Stomach (tissue), 9 donors: ENCODE data around the gene TMTC1. TPM values are rescaled to one million over a fixed set of nuclear protein-coding genes. Genes with fewer than 3 reads are reported as not detected.
A peak's percentile ranks its signal among the peaks of the same experiment; 100 is the strongest.
"Not testable (repeated sequence)": the region's sequence is repeated elsewhere in the genome, so short reads cannot be mapped to it uniquely, and the experiment has no call there.

Source experiments
- DNase-seq, 2 donors: peaks; one replicate each; pipeline versions ENCODE4 v3.0.0 to v3.0.0-alpha.2; 2013 to 2019
- H3K27ac ChIP-seq, 5 donors: fragments of 200-600 bp in 4 of 5; sonication (generic) in 4 of 5; one replicate each; pipeline ENCODE4 v1.5.1; 2013 to 2019; ENCODE audit warnings: mild to moderate bottlenecking in 1 of 5, moderate library complexity in 1 of 5
- H3K27me3 ChIP-seq, 3 donors: fragments of 200-600 bp; sonication (generic); one replicate each; pipeline ENCODE4 v1.5.1; 2017 to 2019; ENCODE audit warnings: mixed run types in 1 of 3
- H3K36me3 ChIP-seq, 4 donors: fragments of 200-600 bp; sonication (generic); 1 replicate in 3 of 4; 2 replicates in 1 of 4; pipeline ENCODE4 v1.5.1; 2016 to 2019
- H3K4me1 ChIP-seq, 4 donors: fragments of 200-600 bp; sonication (generic); one replicate each; pipeline ENCODE4 v1.5.1; 2016 to 2019
- H3K4me3 ChIP-seq, 4 donors: fragments of 200-600 bp; sonication (generic) in 3 of 4; one replicate each; pipeline ENCODE4 v1.5.1; 2016 to 2019; ENCODE audit warnings: mild to moderate bottlenecking in 1 of 4
- H3K9me3 ChIP-seq, 4 donors: fragments of 200-600 bp; sonication (generic); one replicate each; pipeline ENCODE4 v1.5.1; 2016 to 2019
- EP300 ChIP-seq: sonication (generic); formaldehyde crosslinking; IDR thresholded peaks from one replicate; pipeline ENCODE4 v1.6.1; 2017; ENCODE audit warnings: antibody characterized with exemption
- POLR2A ChIP-seq, 4 donors: fragments of 450-650 bp; IDR thresholded peaks; one replicate each; pipeline ENCODE4 v1.6.1; 2016; ENCODE audit warnings: antibody characterized with exemption in 4 of 4, control low read depth in 2 of 4, mild to moderate bottlenecking in 1 of 4, moderate library complexity in 1 of 4
- POLR2AphosphoS5 ChIP-seq, 3 donors: sonication (generic); formaldehyde crosslinking; IDR thresholded peaks; one replicate each; pipeline ENCODE4 v1.6.1; 2016; ENCODE audit warnings: antibody characterized with exemption in 3 of 3
- WGBS, 5 donors: extraction: QIAGEN DNeasy Blood & Tissue Kit in 3 of 5; methylation state at CpG; one replicate each; pipeline versions ENCODE4 v1.1.5 to v1.1.7; 2013 to 2018; 5-methylcytosine and 5-hydroxymethylcytosine counted together
- intact Hi-C: fragments of 100-400 bp; cut with DNase I; formaldehyde crosslinking; loops from one replicate; pipeline ENCODE4 v1.15.1; 2023; ENCODE audit warnings: low total_unique reads
- polyA plus RNA-seq, 3 donors: library from polyadenylated mRNA; stranded (reverse); fragments of 200-250 nt; gene quantifications; one replicate each; pipeline ENCODE4 v1.2.3, GENCODE V29; 2013
- total RNA-seq, 5 donors: library from RNA; depleted of rRNA; stranded (reverse); fragments of >200 nt; gene quantifications; one replicate each; pipeline versions ENCODE4 v1.1.0 to v1.2.3, GENCODE V29; 2014 to 2016
- TF ChIP-seq, protein P1 (sequence below), 7 experiments: fragments of 450-650 bp in 4 of 7; fragments of 200-600 bp in 3 of 7; sonication (generic) in 3 of 7; IDR thresholded peaks; one replicate each; pipeline ENCODE4 v1.5.1; 2016 to 2019; ENCODE audit warnings: antibody characterized with exemption in 7 of 7, control low read depth in 2 of 7, mild to moderate bottlenecking in 1 of 7
- donor health status: healthy with polysubstance abuse.
- donor health status: Bipolar disorder and iron deficiency.
- donor health status: healthy.

The TMTC1 gene
- total and polyA plus RNA-seq, 8 donors: 1.5 to 76.8 (median 19.1) TPM

DNA sequence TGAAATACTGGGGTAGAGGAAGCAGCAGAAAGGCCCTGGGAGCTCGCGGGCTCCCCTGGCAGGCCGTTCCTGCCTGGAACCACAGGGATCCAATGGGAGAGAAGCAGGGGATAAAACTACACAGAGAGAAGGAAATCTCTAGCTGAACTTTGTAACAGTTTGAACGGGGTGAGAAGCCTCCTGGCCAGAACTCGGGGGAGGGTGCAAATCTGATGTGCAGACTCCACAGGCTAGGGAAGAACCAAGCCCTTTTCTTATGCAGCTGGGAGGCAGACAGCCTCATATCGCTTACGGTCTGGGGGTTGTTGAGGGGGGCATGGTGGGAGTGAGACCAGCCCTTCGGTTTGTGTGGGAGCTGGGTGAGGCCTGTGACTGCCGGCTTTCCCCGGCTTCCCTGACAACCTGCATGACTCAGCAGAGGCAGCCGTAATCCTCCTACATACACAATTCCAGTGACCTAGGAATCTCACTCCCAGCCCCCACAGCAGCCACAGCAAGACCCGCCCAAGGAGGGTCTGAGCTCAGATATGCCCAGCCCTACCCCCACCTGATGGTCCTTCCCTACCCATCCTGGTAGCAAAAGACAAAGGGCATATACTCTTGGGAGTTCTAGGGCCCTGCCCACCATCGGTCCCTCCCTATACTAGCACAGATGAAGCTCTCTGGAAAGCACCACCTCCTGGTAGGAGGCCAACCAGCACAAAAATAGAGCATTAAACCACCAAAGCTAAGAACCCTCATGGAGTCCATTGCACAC lies 143.0 kb downstream of the TMTC1 start:
- Histone ChIP-seq H3K27me3 (no peaks in the 10 kb centered on the region), H3K4me1 (peaks cover 0 to 18% (median 12%) of the 10 kb centered on the region in 4 donors), H3K27ac (peak overlapping the region; percentile 38 to 78 (median 69)), H3K9me3 (no peaks in the 10 kb centered on the region), H3K4me3 (peak overlapping the region in 1 of 4 donors; percentile 6), H3K36me3 (no peaks in the 10 kb centered on the region)
- peak in 1 of 2 donors; percentile 80 for DNase-seq
- no peak for TF ChIP-seq POLR2A (IDR thresholded peaks at IDR 0.05)
- TF ChIP-seq, protein P1, sequence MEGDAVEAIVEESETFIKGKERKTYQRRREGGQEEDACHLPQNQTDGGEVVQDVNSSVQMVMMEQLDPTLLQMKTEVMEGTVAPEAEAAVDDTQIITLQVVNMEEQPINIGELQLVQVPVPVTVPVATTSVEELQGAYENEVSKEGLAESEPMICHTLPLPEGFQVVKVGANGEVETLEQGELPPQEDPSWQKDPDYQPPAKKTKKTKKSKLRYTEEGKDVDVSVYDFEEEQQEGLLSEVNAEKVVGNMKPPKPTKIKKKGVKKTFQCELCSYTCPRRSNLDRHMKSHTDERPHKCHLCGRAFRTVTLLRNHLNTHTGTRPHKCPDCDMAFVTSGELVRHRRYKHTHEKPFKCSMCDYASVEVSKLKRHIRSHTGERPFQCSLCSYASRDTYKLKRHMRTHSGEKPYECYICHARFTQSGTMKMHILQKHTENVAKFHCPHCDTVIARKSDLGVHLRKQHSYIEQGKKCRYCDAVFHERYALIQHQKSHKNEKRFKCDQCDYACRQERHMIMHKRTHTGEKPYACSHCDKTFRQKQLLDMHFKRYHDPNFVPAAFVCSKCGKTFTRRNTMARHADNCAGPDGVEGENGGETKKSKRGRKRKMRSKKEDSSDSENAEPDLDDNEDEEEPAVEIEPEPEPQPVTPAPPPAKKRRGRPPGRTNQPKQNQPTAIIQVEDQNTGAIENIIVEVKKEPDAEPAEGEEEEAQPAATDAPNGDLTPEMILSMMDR (IDR thresholded peaks at IDR 0.05): no peak
- TF ChIP-seq POLR2AphosphoS5 (IDR thresholded peaks at IDR 0.05): no peak
- no peak for TF ChIP-seq EP300
- 37 to 46% (median 41%) methylated on average over 12 to 13 of the region's 13 CpGs for WGBS, 5 donors
- intact Hi-C loops: no loop called here

DNA sequence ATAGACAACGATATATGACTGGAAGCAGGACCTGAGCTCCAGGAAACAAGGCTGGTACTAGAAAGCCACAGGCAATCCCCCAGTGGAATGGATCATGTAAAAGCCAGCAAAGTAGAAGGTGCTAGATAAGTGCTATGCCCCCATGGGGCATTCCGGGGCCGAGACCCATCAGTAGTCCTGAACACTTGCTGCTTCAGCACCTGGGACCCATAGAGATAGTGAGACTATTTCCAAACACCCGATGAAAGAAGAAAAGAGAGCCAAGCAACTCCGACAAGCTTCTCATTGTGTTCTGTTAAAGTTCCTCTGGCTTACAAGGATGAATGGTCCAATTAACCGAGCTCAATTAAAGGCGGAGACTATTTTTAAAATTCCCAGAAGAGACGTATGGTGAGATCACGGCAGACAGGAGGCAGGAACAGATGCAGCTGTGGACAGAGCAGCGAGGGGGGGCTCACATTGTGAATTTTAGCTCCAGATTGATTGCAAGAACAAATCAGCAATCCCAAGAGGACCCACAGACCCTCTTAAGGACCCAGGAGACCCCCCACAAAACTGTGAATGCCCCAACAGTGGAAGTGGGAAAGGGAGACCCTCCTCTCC lies 143.7 kb downstream of the TMTC1 start:
- intact Hi-C loops: no loop called here
- Histone ChIP-seq H3K4me1 (peaks cover 0 to 18% (median 12%) of the 10 kb centered on the region in 4 donors), H3K4me3 (no peak overlapping the region), H3K27ac (peak overlapping the region in 4 of 5 donors; percentile 38 to 78 (median 72)), H3K9me3 (no peaks in the 10 kb centered on the region), H3K36me3 (no peaks in the 10 kb centered on the region), H3K27me3 (no peaks in the 10 kb centered on the region)
- WGBS, 5 donors: 85 to 91% (median 89%) methylated on average over 10 of the region's 10 CpGs
- TF ChIP-seq EP300 (no peak), POLR2AphosphoS5 (IDR thresholded peaks at IDR 0.05) (no peak), POLR2A (IDR thresholded peaks at IDR 0.05) (no peak)
- TF ChIP-seq, protein P1 (IDR thresholded peaks at IDR 0.05): no peak
- peak in 1 of 2 donors; percentile 15 for DNase-seq

DNA sequence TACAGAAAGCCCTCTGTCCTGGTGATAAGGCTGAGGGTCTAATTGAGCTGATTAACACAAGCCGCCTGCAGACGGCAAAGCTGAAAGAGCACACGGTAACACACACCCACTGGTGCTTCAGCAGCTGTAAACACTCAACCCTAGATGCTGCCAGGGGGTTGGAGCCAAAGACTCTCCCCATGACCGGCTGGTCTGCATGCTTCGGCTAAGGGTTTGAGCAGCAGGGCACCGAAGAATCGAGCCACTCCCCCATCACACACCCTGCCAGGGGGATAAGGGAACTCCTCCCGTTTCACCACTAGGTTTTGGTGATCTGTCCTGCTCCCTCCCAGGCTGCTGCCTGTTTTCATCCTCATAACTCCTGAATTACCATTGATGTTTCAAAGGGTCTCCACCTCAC lies 145.2 kb downstream of the TMTC1 start:
- no peak for DNase-seq
- WGBS, 5 donors: 78 to 88% (median 84%) methylated on average over 8 of the region's 8 CpGs
- Histone ChIP-seq H3K4me1 (peaks cover 0 to 18% (median 12%) of the 10 kb centered on the region in 4 donors), H3K27ac (no peak overlapping the region), H3K27me3 (no peaks in the 10 kb centered on the region), H3K36me3 (no peaks in the 10 kb centered on the region), H3K4me3 (no peak overlapping the region), H3K9me3 (no peaks in the 10 kb centered on the region)
- TF ChIP-seq EP300: no peak
- TF ChIP-seq, protein P1 (IDR thresholded peaks at IDR 0.05): no peak
- no peak for TF ChIP-seq POLR2AphosphoS5 (IDR thresholded peaks at IDR 0.05)
- TF ChIP-seq POLR2A (IDR thresholded peaks at IDR 0.05): no peak
- intact Hi-C loops: no loop called here

DNA sequence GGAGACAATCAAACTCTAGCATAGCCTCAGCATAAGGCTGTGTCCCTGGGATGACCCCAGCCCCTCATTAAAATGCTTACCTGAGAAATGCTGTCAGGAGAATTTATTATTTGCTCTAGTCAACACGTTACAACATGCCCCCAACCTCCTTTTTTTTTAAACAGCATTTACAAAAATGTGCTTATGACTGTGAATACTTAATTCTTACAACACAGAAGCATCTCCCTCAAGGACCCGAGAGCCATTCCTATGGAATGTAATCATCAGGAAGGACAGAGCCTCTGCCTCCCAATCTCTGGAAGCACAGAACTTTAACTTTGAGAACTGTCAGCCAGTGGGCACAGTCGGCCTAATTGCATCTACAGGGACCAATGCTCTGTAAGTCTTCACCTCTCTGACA lies 149.7 kb downstream of the TMTC1 start:
- no peaks in the 10 kb centered on the region for H3K27me3 ChIP-seq
- intact Hi-C loops: no loop called here
- TF ChIP-seq, protein P1 (IDR thresholded peaks at IDR 0.05): no peak
- no peak for TF ChIP-seq POLR2AphosphoS5 (IDR thresholded peaks at IDR 0.05)
- TF ChIP-seq EP300: no peak
- TF ChIP-seq POLR2A (IDR thresholded peaks at IDR 0.05): no peak

DNA sequence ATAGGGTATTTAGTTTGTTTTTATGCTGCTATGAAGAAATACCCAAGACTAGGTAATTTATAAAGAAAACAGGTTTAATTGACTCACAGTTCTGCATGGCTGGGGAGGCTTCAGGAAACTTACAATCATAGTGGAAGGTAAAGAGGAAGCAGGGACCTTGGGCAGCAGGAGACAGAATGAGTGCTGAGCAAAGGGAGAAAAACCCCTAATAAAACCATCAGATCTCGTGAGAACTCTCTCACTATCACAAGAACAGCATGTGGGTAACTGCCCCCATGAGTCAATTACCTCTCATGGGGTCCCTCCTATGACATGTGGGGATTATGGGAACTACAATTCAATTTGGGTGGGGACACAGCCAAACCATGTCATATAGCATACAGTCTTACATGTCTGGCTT lies 153.6 kb downstream of the TMTC1 start:
- H3K4me3 ChIP-seq, intact Hi-C loops, H3K4me1 ChIP-seq, H3K9me3 ChIP-seq, H3K27me3 ChIP-seq, DNase-seq, H3K27ac ChIP-seq: not testable (repeated sequence)
- peaks cover 0 to 20% (median 2%) of the 10 kb centered on the region in 4 donors for H3K36me3 ChIP-seq
- WGBS, 5 donors: 38 to 75% (median 64%) methylated on average over 1 of the region's 1 CpG

More for the DNA sequence above, 149.7 kb downstream of the TMTC1 start:
- H3K36me3 ChIP-seq: peaks cover 0 to 11% (median 0%) of the 10 kb centered on the region in 4 donors
- no peak overlapping the region for H3K4me3 ChIP-seq
- H3K4me1 ChIP-seq: no peaks in the 10 kb centered on the region
- 59 to 71% (median 67%) methylated on average over 3 of the region's 3 CpGs for WGBS, 5 donors
- no peak overlapping the region for H3K27ac ChIP-seq
- no peak for DNase-seq
- H3K9me3 ChIP-seq: no peaks in the 10 kb centered on the region
